Esophagus muscularis mucosa (tissue), 4 donors: ENCODE results near the gene KDM1A. TPM values are rescaled to one million over a fixed set of nuclear protein-coding genes. Genes with fewer than 3 reads are reported as not detected.

Experiments
- DNase-seq: peaks from one replicate; pipeline ENCODE4 v3.0.0-alpha.2; 2017; ENCODE audit errors: extremely low spot score
- H3K27ac ChIP-seq, 4 donors: fragments of 200-600 bp; sonication (generic); replicated peaks in 1 of 4; 1 replicate in 3 of 4; 2 replicates in 1 of 4; pipeline ENCODE4 v1.5.1; 2016 to 2019; ENCODE audit warnings: mild to moderate bottlenecking in 1 of 4
- H3K27me3 ChIP-seq, 4 donors: fragments of 200-600 bp; sonication (generic); one replicate each; pipeline versions ENCODE4 v1.5.1 to v1.6.0; 2016 to 2019
- H3K36me3 ChIP-seq, 4 donors: fragments of 200-600 bp; sonication (generic); one replicate each; pipeline ENCODE4 v1.5.1; 2016 to 2019
- H3K4me1 ChIP-seq, 4 donors: fragments of 200-600 bp; sonication (generic); one replicate each; pipeline ENCODE4 v1.5.1; 2016 to 2019
- H3K4me3 ChIP-seq, 4 donors: fragments of 200-600 bp; sonication (generic); 1 replicate in 2 of 4; 2 replicates in 2 of 4; pipeline ENCODE4 v1.5.1; 2016 to 2019; ENCODE audit warnings: mild to moderate bottlenecking in 4 of 4, moderate library complexity in 1 of 4
- H3K9me3 ChIP-seq, 4 donors: fragments of 200-600 bp; sonication (generic); 1 replicate in 3 of 4; 2 replicates in 1 of 4; pipeline ENCODE4 v1.5.1; 2016 to 2019
- CTCF ChIP-seq, 3 experiments: fragments of 200-600 bp in 2 of 3; fragments of 450-650 bp in 1 of 3; sonication (generic) in 2 of 3; IDR thresholded peaks; one replicate each; pipeline ENCODE4 v1.5.1; 2017 to 2019; ENCODE audit warnings: antibody characterized with exemption in 3 of 3, mild to moderate bottlenecking in 2 of 3, moderate library complexity in 1 of 3
- EP300 ChIP-seq: sonication (generic); formaldehyde crosslinking; IDR thresholded peaks from one replicate; pipeline ENCODE4 v1.6.1; 2017; ENCODE audit warnings: antibody characterized with exemption
- POLR2A ChIP-seq: fragments of 450-650 bp; IDR thresholded peaks from one replicate; pipeline ENCODE4 v1.6.1; 2017; ENCODE audit warnings: antibody characterized with exemption, moderate library complexity, mild to moderate bottlenecking, low read depth
- POLR2AphosphoS5 ChIP-seq, 2 donors: sonication (generic); formaldehyde crosslinking; IDR thresholded peaks; one replicate each; pipeline ENCODE4 v1.6.1; 2017; ENCODE audit warnings: antibody characterized with exemption in 2 of 2
- WGBS: methylation state at CpG from one replicate; pipeline ENCODE4 v1.1.5; 2018; 5-methylcytosine and 5-hydroxymethylcytosine counted together
- intact Hi-C: fragments of 100-400 bp; cut with DNase I; formaldehyde crosslinking; loops from one replicate; pipeline ENCODE4 v1.15.1; 2023
- total RNA-seq, 4 donors: library from RNA; depleted of rRNA; stranded (reverse); fragments of >200 nt; gene quantifications; one replicate each; pipeline versions ENCODE4 v1.1.0 to v1.2.1, GENCODE V29; 2016

The KDM1A gene
- total RNA-seq, 4 donors from 2014 or later: 39.0 to 70.2 (median 51.1) TPM

- H3K4me1 ChIP-seq: peaks cover 49 to 62% (median 56%) of the 10 kb centered on the region in 4 donors
- H3K36me3 ChIP-seq: peaks cover 0 to 12% (median 6%) of the 10 kb centered on the region in 4 donors
- H3K27me3 ChIP-seq: no peaks in the 10 kb centered on the region
- H3K4me3 ChIP-seq: no peak overlapping the region
- TF ChIP-seq POLR2A: no peak
- TF ChIP-seq EP300: no peak
- no peak for TF ChIP-seq CTCF (IDR thresholded peaks at IDR 0.05)
- peak in 1 of 2 donors; percentile 11 for TF ChIP-seq POLR2AphosphoS5 (IDR thresholded peaks at IDR 0.05)
- H3K9me3 ChIP-seq: no peaks in the 10 kb centered on the region
- no peak for DNase-seq
- intact Hi-C loops: no loop called here
- peak overlapping the region; percentile 30 to 67 (median 56) for H3K27ac ChIP-seq
- 46% methylated on average over 1 of the region's 1 CpG for WGBS
Observed at GRCh38 chr1:23102289-23102688, 83.0 kb downstream of the KDM1A start.

- WGBS: 66% methylated on average over 10 of the region's 10 CpGs
- H3K27ac ChIP-seq: peak overlapping the region in 3 of 4 donors; percentile 35 to 67 (median 58)
- no peak overlapping the region for H3K4me3 ChIP-seq
- TF ChIP-seq CTCF (IDR thresholded peaks at IDR 0.05): no peak
- no peak for TF ChIP-seq POLR2A
- TF ChIP-seq EP300: no peak
- TF ChIP-seq POLR2AphosphoS5 (IDR thresholded peaks at IDR 0.05): no peak
- no peaks in the 10 kb centered on the region for H3K27me3 ChIP-seq
- H3K36me3 ChIP-seq: peaks cover 0 to 22% (median 12%) of the 10 kb centered on the region in 4 donors
- intact Hi-C loops: no loop called here
- no peak for DNase-seq
- H3K4me1 ChIP-seq: peaks cover 49 to 54% (median 51%) of the 10 kb centered on the region in 4 donors
- no peaks in the 10 kb centered on the region for H3K9me3 ChIP-seq
Observed at GRCh38 chr1:23103001-23103889, 84.0 kb downstream of the KDM1A start.

GRCh38 chr1:23108918-23109533, 89.8 kb downstream of the KDM1A start:
- H3K4me1 ChIP-seq: peaks cover 7 to 33% (median 24%) of the 10 kb centered on the region in 4 donors
- 95% methylated on average over 4 of the region's 4 CpGs for WGBS
- DNase-seq: no peak
- H3K36me3 ChIP-seq: peaks cover 0 to 32% (median 15%) of the 10 kb centered on the region in 4 donors
- H3K27ac ChIP-seq: no peak overlapping the region
- no peaks in the 10 kb centered on the region for H3K27me3 ChIP-seq
- TF ChIP-seq POLR2AphosphoS5 (IDR thresholded peaks at IDR 0.05) (no peak), EP300 (no peak), CTCF (IDR thresholded peaks at IDR 0.05) (no peak), POLR2A (no peak)
- intact Hi-C loops: no loop called here
- H3K9me3 ChIP-seq: no peaks in the 10 kb centered on the region
- no peak overlapping the region for H3K4me3 ChIP-seq

- intact Hi-C loops: no loop called here
- Histone ChIP-seq H3K27me3 (no peaks in the 10 kb centered on the region), H3K4me1 (peaks cover 13 to 45% (median 38%) of the 10 kb centered on the region in 4 donors), H3K9me3 (no peaks in the 10 kb centered on the region), H3K27ac (no peak overlapping the region), H3K36me3 (peaks cover 0 to 32% (median 15%) of the 10 kb centered on the region in 4 donors), H3K4me3 (no peak overlapping the region)
- 98% methylated on average over 5 of the region's 5 CpGs for WGBS
- TF ChIP-seq CTCF (IDR thresholded peaks at IDR 0.05): no peak
- TF ChIP-seq POLR2A: no peak
- TF ChIP-seq EP300: no peak
- TF ChIP-seq POLR2AphosphoS5 (IDR thresholded peaks at IDR 0.05): no peak
- DNase-seq: no peak
Observed at GRCh38 chr1:23110391-23110790, 91.1 kb downstream of the KDM1A start.
